HCT116 (cell line): ENCODE data around the gene MESP2. TPM values are rescaled to one million over a fixed set of nuclear protein-coding genes. Genes with fewer than 3 reads are reported as not detected.

Experiments
- ATAC-seq: fragments of 200-7000 bp; cut with Tn5 transposase; 2 replicates; pipeline ENCODE4 v1.9.1; 2020; ENCODE audit warnings: mild to moderate bottlenecking, moderate library complexity
- BruUV-seq: library from RNA; stranded (reverse); fragments of 400-500 nt; replicated peaks from 2 replicates; lab custom pipeline; 2021; lab: Mats Ljungman, UMichigan
- CTCF ChIA-PET: fragments of 300-600 bp; sonication (Branson Sonifier 250); formaldehyde crosslinking; loops from one replicate; lab custom pipeline; 2021; ENCODE audit warnings: antibody characterized with exemption; lab: Charles Lee
- POLR2A ChIA-PET: fragments of 300-600, 350-600 bp; sonication (Branson Sonifier 250); formaldehyde crosslinking; loops from one replicate; lab custom pipeline; 2021; ENCODE audit warnings: antibody characterized with exemption; lab: Charles Lee
- RAD21 ChIA-PET, 2 experiments: fragments of 300-600 bp; sonication (Branson Sonifier 250); formaldehyde crosslinking; loops; one replicate each; lab custom pipeline; 2023; ENCODE audit warnings: low total read pairs in 2 of 2; ENCODE audit not compliant: uncharacterized antibody in 2 of 2, unreplicated experiment in 2 of 2, low non-redundant PET in 1 of 2; lab: Charles Lee
- DNase-seq: peaks from one replicate; pipeline ENCODE4 v3.0.0-alpha.2; 2010; ENCODE audit warnings: low read depth, low spot score
- H2AFZ ChIP-seq: fragments of 200-600 bp; shearing (Covaris generic), sonication (generic); 2 replicates; pipeline ENCODE4 v1.6.1; 2017; ENCODE audit warnings: low read depth, mixed run types, mixed read lengths, antibody characterized with exemption, low read length; ENCODE audit not compliant: poor library complexity, severe bottlenecking
- H3K27ac ChIP-seq: 2 replicates; pipeline ENCODE4 v1.5.1; 2012; ENCODE audit warnings: low read depth, low read length
- H3K27me3 ChIP-seq: fragments of 200-600 bp; sonication (generic); 2 replicates; pipeline ENCODE4 v1.6.1; 2016; ENCODE audit warnings: mixed run types, low read length, mixed read lengths; ENCODE audit not compliant: insufficient read depth
- H3K36me3 ChIP-seq, 2 experiments: fragments of 200-500 bp in 1 of 2; fragments of 200-600 bp in 1 of 2; sonication (Bioruptor generic) in 1 of 2; sonication (generic) in 1 of 2; 2 replicates each; pipeline versions ENCODE4 v1.5.1 to v1.6.1; 2014 to 2016; ENCODE audit warnings: low read length in 2 of 2, inconsistent platforms in 1 of 2, mixed read lengths in 1 of 2, mixed run types in 1 of 2; ENCODE audit not compliant: insufficient read depth in 2 of 2, control insufficient read depth in 1 of 2
- H3K4me1 ChIP-seq, 2 experiments: fragments of 200-600 bp in 1 of 2; sonication (generic) in 1 of 2; 2 replicates each; pipeline versions ENCODE4 v1.5.1 to v1.6.1; 2012 to 2017; ENCODE audit warnings: low read length in 2 of 2, inconsistent platforms in 1 of 2, mild to moderate bottlenecking in 1 of 2, mixed read lengths in 1 of 2, mixed run types in 1 of 2, moderate library complexity in 1 of 2; ENCODE audit not compliant: insufficient read depth in 2 of 2, control insufficient read depth in 1 of 2
- H3K4me2 ChIP-seq: fragments of 200-600 bp; sonication (generic); 2 replicates; pipeline ENCODE4 v1.6.1; 2017; ENCODE audit warnings: mixed run types, low read length, mixed read lengths
- H3K4me3 ChIP-seq, 2 experiments: fragments of 200-600 bp in 1 of 2; sonication (generic) in 1 of 2; replicated peaks in 1 of 2; 2 replicates each; pipeline ENCODE4 v1.5.1; 2011 to 2016; ENCODE audit warnings: low read length in 2 of 2, control low read depth in 1 of 2, low read depth in 1 of 2, mild to moderate bottlenecking in 1 of 2, mixed read lengths in 1 of 2, mixed run types in 1 of 2
- H3K79me2 ChIP-seq: fragments of 200-600 bp; sonication (generic); 2 replicates; pipeline ENCODE4 v1.6.1; 2017; ENCODE audit warnings: mild to moderate bottlenecking, mixed run types, low read length, moderate library complexity, mixed read lengths; ENCODE audit not compliant: insufficient read depth
- H3K9ac ChIP-seq: fragments of 200-600 bp; sonication (generic); 2 replicates; pipeline ENCODE4 v1.6.1; 2016; ENCODE audit warnings: low read length, mixed read lengths
- H3K9me2 ChIP-seq: fragments of 200-600 bp; sonication (generic), shearing (Covaris generic); 2 replicates; pipeline ENCODE4 v1.6.1; 2017; ENCODE audit warnings: mixed run types, mild to moderate bottlenecking, moderate library complexity; ENCODE audit not compliant: insufficient read depth
- H3K9me3 ChIP-seq, 2 experiments: fragments of 200-500 bp in 1 of 2; fragments of 200-600 bp in 1 of 2; sonication (Bioruptor generic) in 1 of 2; sonication (generic) in 1 of 2; 2 replicates each; pipeline ENCODE4 v1.6.1; 2014 to 2017; ENCODE audit warnings: low read length in 2 of 2, mixed read lengths in 2 of 2, inconsistent platforms in 1 of 2, low read depth in 1 of 2, mild to moderate bottlenecking in 1 of 2, mixed run types in 1 of 2, moderate library complexity in 1 of 2; ENCODE audit not compliant: control insufficient read depth in 1 of 2, insufficient read depth in 1 of 2
- H4K20me1 ChIP-seq: fragments of 200-600 bp; sonication (generic), shearing (Covaris generic); 2 replicates; pipeline ENCODE4 v1.6.1; 2017; ENCODE audit warnings: mixed run types, mild to moderate bottlenecking, moderate library complexity; ENCODE audit not compliant: insufficient read depth
- ATF3 ChIP-seq: IDR thresholded peaks from 2 replicates; pipeline ENCODE4 v1.6.1; 2012
- CBX3 ChIP-seq: IDR thresholded peaks from 2 replicates; pipeline ENCODE4 v1.6.1; 2012; ENCODE audit warnings: low read depth
- CEBPB ChIP-seq: IDR thresholded peaks from 2 replicates; pipeline ENCODE4 v1.6.1; 2012; ENCODE audit warnings: low read depth
- ELF1 ChIP-seq: IDR thresholded peaks from 2 replicates; pipeline ENCODE4 v1.6.1; 2012; ENCODE audit warnings: low read depth, borderline replicate concordance
- MAX ChIP-seq: IDR thresholded peaks from 2 replicates; pipeline ENCODE4 v1.6.1; 2012
- POLR2A ChIP-seq: IDR thresholded peaks from 2 replicates; pipeline ENCODE4 v1.7.0; 2011; ENCODE audit warnings: borderline replicate concordance; ENCODE audit not compliant: insufficient read depth, insufficient read length; ENCODE audit errors: extremely low read depth
- RAD21 ChIP-seq: IDR thresholded peaks from 2 replicates; pipeline ENCODE4 v1.6.1; 2012; ENCODE audit warnings: low read depth, mild to moderate bottlenecking
- REST ChIP-seq: IDR thresholded peaks from 2 replicates; pipeline ENCODE4 v1.6.1; 2012; ENCODE audit warnings: low read depth
- SRF ChIP-seq: IDR thresholded peaks from 2 replicates; pipeline ENCODE4 v1.6.1; 2012; ENCODE audit warnings: low read depth
- TCF7L2 ChIP-seq: IDR thresholded peaks from 2 replicates; pipeline ENCODE4 v1.7.0; 2011; ENCODE audit warnings: borderline replicate concordance, inconsistent platforms; ENCODE audit not compliant: insufficient read depth, insufficient read length; ENCODE audit errors: extremely low read depth
- ZNF274 ChIP-seq: fragments of 200-500 bp; sonication (Bioruptor generic); IDR thresholded peaks from 2 replicates; pipeline ENCODE4 v1.6.1; 2014; ENCODE audit warnings: mild to moderate bottlenecking, low read depth, low read length, inconsistent platforms
- intact Hi-C: fragments of 100-400 bp; cut with micrococcal nuclease; formaldehyde crosslinking; loops from 2 replicates; pipeline ENCODE4 v1.10.0; 2022
- total RNA-seq: library from RNA; stranded (reverse); gene quantifications from one replicate; pipeline ENCODE4 v1.2.1, GENCODE V29; 2021; ENCODE audit not compliant: unreplicated experiment

Gene MESP2
- total RNA-seq, 1 experiment from 2014 or later: 0.20 TPM

- no TSS peak for BruUV-seq
- Histone ChIP-seq H3K79me2 (no peaks in the 10 kb centered on the region), H3K36me3 (no peaks in the 10 kb centered on the region), H3K9me2 (no peaks in the 10 kb centered on the region), H3K9me3 (no peaks in the 10 kb centered on the region), H3K4me3 (no peak overlapping the region), H3K27me3 (no peaks in the 10 kb centered on the region), H3K27ac (no peak overlapping the region), H3K9ac (no peak overlapping the region), H3K4me2 (no peak overlapping the region), H3K4me1 (peaks cover 0 to 18% of the 10 kb centered on the region in 2 experiments; a peak in 2 of 4 replicates), H2AFZ (no peak overlapping the region), H4K20me1 (no peaks in the 10 kb centered on the region)
- ATAC-seq: no peak
- CTCF ChIA-PET: interaction anchor here (1.5 kb wide), 1 partner anchor 8 kb away, joined by 5 read pairs; no protein-coding TSS in a partner anchor
- POLR2A ChIA-PET: no interaction called here
- intact Hi-C loops: no loop called here
- RAD21 ChIA-PET: no interaction called here
- TF ChIP-seq POLR2A (no peak), SRF (no peak), ZNF274 (no peak), CEBPB (no peak), CBX3 (no peak), REST (no peak), TCF7L2 (no peak), ATF3 (no peak), MAX (no peak), ELF1 (no peak), RAD21 (no peak)
- TF ChIP-seq, all 23 proteins: peak for 0
- no peak for DNase-seq
These were observed 6.8 kb upstream of the MESP2 start for GRCh38 chr15:89769366-89769765.
